H1 (cell line): ENCODE results near the gene MDFIC. TPM values are rescaled to one million over a fixed set of nuclear protein-coding genes. Genes with fewer than 3 reads are reported as not detected.

ENCODE experiments used
- CTCF ChIA-PET: fragments of 300-600 bp; sonication (Branson Sonifier 250); formaldehyde crosslinking; loops from one replicate; lab custom pipeline; 2021; ENCODE audit not compliant: partially characterized antibody; lab: Charles Lee
- POLR2A ChIA-PET: fragments of 300-600 bp; sonication (Branson Sonifier 250); formaldehyde crosslinking; loops from one replicate; lab custom pipeline; 2021; ENCODE audit warnings: inconsistent platforms; ENCODE audit not compliant: partially characterized antibody; lab: Charles Lee
- DNase-seq, 2 experiments: peaks; one replicate each; pipeline versions ENCODE4 v3.0.0 to v3.0.0-alpha.2; 2010 to 2022; ENCODE audit warnings: low spot score in 2 of 2, low read depth in 1 of 2, mixed read lengths in 1 of 2
- FAIRE-seq: peaks from 2 replicates; lab custom pipeline; 2011; peaks lifted over from hg19 to GRCh38; lab: Jason Lieb, UNC
- H2AFZ ChIP-seq: 2 replicates; pipeline ENCODE4 v1.8.1; 2012; ENCODE audit warnings: low read length, inconsistent platforms
- H2AK5ac ChIP-seq: 2 replicates; pipeline ENCODE4 v1.6.1; 2013; ENCODE audit warnings: low read depth, low read length
- H2BK120ac ChIP-seq: replicated peaks from 2 replicates; pipeline ENCODE3; 2013; ENCODE audit warnings: low read depth, low read length, inconsistent platforms
- H2BK12ac ChIP-seq: 2 replicates; pipeline ENCODE4 v1.6.1; 2013; ENCODE audit warnings: low read depth, low read length
- H2BK15ac ChIP-seq: 2 replicates; pipeline ENCODE4 v1.6.1; 2013; ENCODE audit warnings: low read length
- H2BK20ac ChIP-seq: 2 replicates; pipeline ENCODE4 v1.6.1; 2013; ENCODE audit warnings: low read length
- H2BK5ac ChIP-seq: 2 replicates; pipeline ENCODE4 v1.6.1; 2013; ENCODE audit warnings: low read depth, low read length
- H3K14ac ChIP-seq: 2 replicates; pipeline ENCODE4 v1.6.1; 2013; ENCODE audit warnings: inconsistent platforms; ENCODE audit not compliant: insufficient read length
- H3K18ac ChIP-seq: 2 replicates; pipeline ENCODE4 v1.6.1; 2013; ENCODE audit warnings: low read length; ENCODE audit errors: extremely low read depth
- H3K23ac ChIP-seq: 2 replicates; pipeline ENCODE4 v1.6.1; 2013; ENCODE audit warnings: inconsistent platforms; ENCODE audit not compliant: insufficient read length
- H3K23me2 ChIP-seq: 2 replicates; pipeline ENCODE4 v1.6.1; 2013; ENCODE audit warnings: low read depth, low read length
- H3K27ac ChIP-seq: 2 replicates; pipeline ENCODE4 v1.6.1; 2011; ENCODE audit warnings: low read depth, low read length, inconsistent platforms
- H3K27me3 ChIP-seq, 4 experiments: replicated peaks in 1 of 4; 1 replicate in 1 of 4; 2 replicates in 3 of 4; pipeline versions ENCODE4 v1.6.1 to v1.8.1; 2011 to 2013; ENCODE audit warnings: low read length in 3 of 4, mild to moderate bottlenecking in 3 of 4, inconsistent platforms in 2 of 4, mixed read lengths in 2 of 4, moderate library complexity in 1 of 4; ENCODE audit not compliant: control insufficient read depth in 3 of 4, insufficient read depth in 3 of 4; ENCODE audit errors: extremely low read depth in 1 of 4
- H3K36me3 ChIP-seq, 4 experiments: 2 replicates each; pipeline versions ENCODE4 v1.6.1 to v1.8.1; 2011 to 2013; ENCODE audit warnings: mild to moderate bottlenecking in 4 of 4, low read length in 3 of 4, moderate library complexity in 2 of 4, control low read depth in 1 of 4, inconsistent platforms in 1 of 4; ENCODE audit not compliant: insufficient read depth in 4 of 4, control insufficient read depth in 2 of 4
- H3K4ac ChIP-seq: replicated peaks from 2 replicates; pipeline ENCODE3; 2013; ENCODE audit warnings: low read length, low read depth, mixed read lengths, inconsistent platforms; ENCODE audit not compliant: insufficient read length
- H3K4me1 ChIP-seq, 4 experiments: replicated peaks in 1 of 4; 1 replicate in 1 of 4; 2 replicates in 3 of 4; pipeline versions ENCODE4 v1.6.1 to v1.8.1; 2011 to 2013; ENCODE audit warnings: low read length in 3 of 4, inconsistent platforms in 2 of 4, mixed read lengths in 1 of 4; ENCODE audit not compliant: insufficient read depth in 4 of 4, control insufficient read depth in 3 of 4
- H3K4me2 ChIP-seq, 2 experiments: 2 replicates each; pipeline versions ENCODE4 v1.6.1 to v1.8.1; 2011 to 2013; ENCODE audit warnings: low read depth in 2 of 2, low read length in 2 of 2, control low read depth in 1 of 2, inconsistent platforms in 1 of 2, mild to moderate bottlenecking in 1 of 2; ENCODE audit not compliant: insufficient read depth in 1 of 2
- H3K4me3 ChIP-seq, 4 experiments: fragments of 200-600, 300-600 bp in 1 of 4; sonication (generic), shearing (Covaris generic), sonication (Bioruptor Twin) in 1 of 4; 2 replicates each; pipeline versions ENCODE4 v1.5.1 to v1.8.1; 2011 to 2016; ENCODE audit warnings: low read length in 4 of 4, low read depth in 3 of 4, control low read depth in 2 of 4, inconsistent platforms in 2 of 4, mild to moderate bottlenecking in 2 of 4, mixed read lengths in 1 of 4, moderate library complexity in 1 of 4; ENCODE audit not compliant: insufficient read depth in 2 of 4; ENCODE audit errors: extremely low read depth in 1 of 4
- H3K56ac ChIP-seq: replicated peaks from 2 replicates; pipeline ENCODE3; 2013; ENCODE audit warnings: low read depth, mild to moderate bottlenecking, mixed read lengths, low read length, inconsistent platforms; ENCODE audit not compliant: insufficient read length
- H3K79me1 ChIP-seq: 2 replicates; pipeline ENCODE4 v1.6.1; 2013; ENCODE audit warnings: low read depth, low read length, control low read depth
- H3K79me2 ChIP-seq, 2 experiments: 2 replicates each; pipeline versions ENCODE4 v1.6.1 to v1.8.1; 2012 to 2013; ENCODE audit warnings: low read length in 2 of 2, mild to moderate bottlenecking in 2 of 2, inconsistent platforms in 1 of 2; ENCODE audit not compliant: insufficient read depth in 2 of 2, control insufficient read depth in 1 of 2
- H3K9ac ChIP-seq, 4 experiments: replicated peaks in 1 of 4; 1 replicate in 1 of 4; 2 replicates in 3 of 4; pipeline versions ENCODE4 v1.6.1 to v1.8.1; 2011 to 2013; ENCODE audit warnings: low read depth in 3 of 4, low read length in 3 of 4, control low read depth in 2 of 4, mild to moderate bottlenecking in 2 of 4, moderate library complexity in 2 of 4, inconsistent platforms in 1 of 4; ENCODE audit errors: extremely low read depth in 1 of 4
- H3K9me3 ChIP-seq, 2 experiments: 2 replicates each; pipeline versions ENCODE4 v1.6.1 to v1.8.1; 2012 to 2013; ENCODE audit warnings: mild to moderate bottlenecking in 2 of 2, moderate library complexity in 2 of 2, control low read depth in 1 of 2, inconsistent platforms in 1 of 2, low read depth in 1 of 2, low read length in 1 of 2, mixed read lengths in 1 of 2; ENCODE audit not compliant: insufficient read depth in 2 of 2
- H4K20me1 ChIP-seq, 2 experiments: replicated peaks in 1 of 2; 2 replicates each; pipeline versions ENCODE3 to v1.8.1; 2011 to 2013; ENCODE audit warnings: inconsistent platforms in 2 of 2, low read length in 2 of 2, mild to moderate bottlenecking in 1 of 2; ENCODE audit not compliant: insufficient read depth in 2 of 2, control insufficient read depth in 1 of 2
- H4K5ac ChIP-seq: 2 replicates; pipeline ENCODE4 v1.6.1; 2013; ENCODE audit warnings: low read length, low read depth, mixed read lengths, inconsistent platforms; ENCODE audit not compliant: insufficient read length
- H4K8ac ChIP-seq: 2 replicates; pipeline ENCODE4 v1.8.0; 2013; ENCODE audit warnings: mild to moderate bottlenecking, moderate library complexity, low read length, inconsistent platforms; ENCODE audit not compliant: insufficient read depth; ENCODE audit errors: extremely low read depth
- H4K91ac ChIP-seq: replicated peaks from 2 replicates; pipeline ENCODE3; 2013; ENCODE audit warnings: low read length, mixed read lengths, inconsistent platforms; ENCODE audit not compliant: insufficient read length
- BCL11A ChIP-seq, 2 experiments: IDR thresholded peaks; one replicate each; pipeline ENCODE4 v1.6.1; 2011; ENCODE audit warnings: low read depth in 2 of 2, low read length in 2 of 2, mild to moderate bottlenecking in 2 of 2
- BRCA1 ChIP-seq: IDR thresholded peaks from 2 replicates; pipeline ENCODE4 v1.6.1; 2012; ENCODE audit warnings: low read depth, low read length, improper control_type of control experiment
- CHD2 ChIP-seq: IDR thresholded peaks from 2 replicates; pipeline ENCODE4 v1.6.1; 2012; ENCODE audit warnings: low read length, improper control_type of control experiment
- EGR1 ChIP-seq: IDR thresholded peaks from 2 replicates; pipeline ENCODE4 v1.6.1; 2011; ENCODE audit warnings: low read depth, low read length, borderline replicate concordance
- GABPA ChIP-seq: IDR thresholded peaks from 2 replicates; pipeline ENCODE4 v1.6.1; 2011; ENCODE audit warnings: mild to moderate bottlenecking, low read length, moderate library complexity, borderline replicate concordance; ENCODE audit not compliant: insufficient read depth
- MAFK ChIP-seq: IDR thresholded peaks from 2 replicates; pipeline ENCODE4 v1.6.1; 2012; ENCODE audit warnings: low read depth, mild to moderate bottlenecking, improper control_type of control experiment, low read length
- RXRA ChIP-seq: IDR thresholded peaks from 2 replicates; pipeline ENCODE4 v1.6.1; 2011; ENCODE audit warnings: low read depth, mild to moderate bottlenecking, low read length, moderate library complexity; ENCODE audit not compliant: insufficient read depth
- SIN3A ChIP-seq, 2 experiments: IDR thresholded peaks in 1 of 2; conservative IDR thresholded peaks in 1 of 2; 2 replicates each; pipeline ENCODE4 v1.6.1; 2011 to 2012; ENCODE audit warnings: low read length in 2 of 2, improper control_type of control experiment in 1 of 2, low read depth in 1 of 2, mild to moderate bottlenecking in 1 of 2
- SIX5 ChIP-seq: IDR thresholded peaks from 2 replicates; pipeline ENCODE4 v1.6.1; 2011; ENCODE audit warnings: mild to moderate bottlenecking, low read depth, low read length
- SRF ChIP-seq: IDR thresholded peaks from 2 replicates; pipeline ENCODE4 v1.6.1; 2011; ENCODE audit warnings: mild to moderate bottlenecking, low read depth, low read length, moderate library complexity
- ZNF274 ChIP-seq: IDR thresholded peaks from 2 replicates; pipeline ENCODE4 v1.7.0; 2012; ENCODE audit warnings: low read length, borderline replicate concordance; ENCODE audit errors: extremely low read depth
- WGBS, 2 experiments: shearing (Covaris generic) in 1 of 2; methylation state at CpG; one replicate each; pipeline versions ENCODE4 v1.1.6 to v1.1.7; 2013 to 2015; ENCODE audit warnings: low lambda C conversion rate in 2 of 2, mixed read lengths in 2 of 2, inconsistent platforms in 1 of 2, low coverage in 1 of 2, missing lambda C conversion rate in 1 of 2; ENCODE audit not compliant: insufficient replicate concordance in 2 of 2, insufficient coverage in 1 of 2, insufficient read length in 1 of 2; ENCODE audit errors: extremely low coverage in 1 of 2, missing lambda C conversion rate in 1 of 2; 5-methylcytosine and 5-hydroxymethylcytosine counted together
- polyA plus RNA-seq, 7 experiments: library from polyadenylated mRNA; depleted of rRNA in 3 of 7; stranded (reverse) in 5 of 7; unstranded in 2 of 7; fragments of >200 nt in 5 of 7; fragments of 200-250 nt in 2 of 7; gene quantifications; 1 replicate in 5 of 7; 2 replicates in 1 of 7; 4 replicates in 1 of 7; pipeline versions ENCODE4 v1.2.1 to v1.2.3, GENCODE V29; 2011 to 2013; ENCODE audit warnings: missing spikeins in 2 of 7, mixed read lengths in 2 of 7
- total RNA-seq: library from RNA; stranded (reverse); fragmentation: NEBNext Ultra II Directional; extraction: Animal tissue kit (Norgen Biotek cat#: 25700); gene quantifications from 2 replicates; pipeline ENCODE4 v1.2.1, GENCODE V29; 2021
- TF ChIP-seq, protein P1 (sequence below): IDR thresholded peaks from 2 replicates; pipeline ENCODE4 v1.6.1; 2011; ENCODE audit warnings: low read depth, mild to moderate bottlenecking, low read length; ENCODE audit not compliant: insufficient read depth
- TF ChIP-seq, protein P2 (sequence below): IDR thresholded peaks from 2 replicates; pipeline ENCODE4 v1.6.1; 2012; ENCODE audit warnings: low read length, inconsistent platforms

Gene MDFIC
- total and polyA plus RNA-seq, 2 of the 8 experiments (the other 6 are each of a cell fraction or from before 2014, with no cell fraction given) = 2.3 to 11.4 TPM

DNA sequence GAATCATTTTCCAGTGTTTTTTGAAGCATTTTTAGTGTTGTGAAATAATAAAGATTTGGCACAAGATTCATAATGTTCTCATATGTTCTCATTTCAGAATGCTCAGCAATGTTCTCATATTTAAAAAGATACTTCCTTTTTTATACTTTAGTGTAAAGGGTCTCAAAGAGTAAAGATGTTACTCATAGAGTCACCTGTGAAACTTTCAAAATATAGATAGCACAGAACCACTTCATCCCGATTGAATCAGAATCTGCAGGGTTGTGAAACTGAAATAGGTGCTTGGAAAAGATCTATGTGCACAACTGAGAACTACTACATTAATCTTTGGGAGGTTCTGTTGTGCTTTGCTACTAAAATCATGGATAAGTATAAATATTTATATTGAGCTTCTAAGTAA, 144.7 kb downstream of the MDFIC start:
- ChIA-PET POLR2A (no interaction called here), CTCF (no interaction called here)
- Histone ChIP-seq H3K4me2 (no peak overlapping the region), H3K36me3 (no peaks in the 10 kb centered on the region), H3K4ac (no peak overlapping the region), H2BK15ac (no peak overlapping the region), H3K27ac (no peak overlapping the region), H4K5ac (no peak overlapping the region), H3K79me2 (no peaks in the 10 kb centered on the region), H4K8ac (no peak overlapping the region), H4K91ac (no peak overlapping the region), H3K56ac (no peak overlapping the region), H2AK5ac (no peak overlapping the region), H2AFZ (no peak overlapping the region), H2BK120ac (no peak overlapping the region), H2BK12ac (no peak overlapping the region), H3K18ac (no peak overlapping the region), H3K4me3 (no peak overlapping the region), H3K14ac (no peak overlapping the region), H3K23me2 (no peaks in the 10 kb centered on the region), H3K23ac (no peak overlapping the region), H2BK5ac (no peak overlapping the region), H3K4me1 (no peaks in the 10 kb centered on the region), H3K27me3 (no peaks in the 10 kb centered on the region), H4K20me1 (no peaks in the 10 kb centered on the region), H3K9me3 (no peaks in the 10 kb centered on the region), H3K9ac (no peak overlapping the region), H3K79me1 (no peaks in the 10 kb centered on the region), H2BK20ac (no peak overlapping the region)
- FAIRE-seq (no peak), DNase-seq (no peak)
- 100% methylated on average over 1 of the region's 1 CpG; no CpG with 5 or more reads in 1 of the 2 experiments for WGBS, 2 experiments
- TF ChIP-seq EGR1 (no peak), ZNF274 (no peak), CHD2 (no peak), SIN3A (conservative IDR thresholded peaks at IDR 0.05 in 1 of 2, IDR thresholded peaks at IDR 0.05 in 1 of 2; ENCODE audit: low read depth in 1 of 2, low read length in 2 of 2) (no peak), SIX5 (no peak), SRF (no peak), RXRA (no peak), MAFK (no peak), BCL11A (IDR thresholded peaks at IDR 0.05; ENCODE audit: low read depth in 2 of 2, low read length in 2 of 2) (no peak), BRCA1 (no peak), GABPA (no peak)
- TF ChIP-seq, protein P1, sequence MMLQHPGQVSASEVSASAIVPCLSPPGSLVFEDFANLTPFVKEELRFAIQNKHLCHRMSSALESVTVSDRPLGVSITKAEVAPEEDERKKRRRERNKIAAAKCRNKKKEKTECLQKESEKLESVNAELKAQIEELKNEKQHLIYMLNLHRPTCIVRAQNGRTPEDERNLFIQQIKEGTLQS = no peak
- TF ChIP-seq, protein P2, sequence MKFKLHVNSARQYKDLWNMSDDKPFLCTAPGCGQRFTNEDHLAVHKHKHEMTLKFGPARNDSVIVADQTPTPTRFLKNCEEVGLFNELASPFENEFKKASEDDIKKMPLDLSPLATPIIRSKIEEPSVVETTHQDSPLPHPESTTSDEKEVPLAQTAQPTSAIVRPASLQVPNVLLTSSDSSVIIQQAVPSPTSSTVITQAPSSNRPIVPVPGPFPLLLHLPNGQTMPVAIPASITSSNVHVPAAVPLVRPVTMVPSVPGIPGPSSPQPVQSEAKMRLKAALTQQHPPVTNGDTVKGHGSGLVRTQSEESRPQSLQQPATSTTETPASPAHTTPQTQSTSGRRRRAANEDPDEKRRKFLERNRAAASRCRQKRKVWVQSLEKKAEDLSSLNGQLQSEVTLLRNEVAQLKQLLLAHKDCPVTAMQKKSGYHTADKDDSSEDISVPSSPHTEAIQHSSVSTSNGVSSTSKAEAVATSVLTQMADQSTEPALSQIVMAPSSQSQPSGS = no peak
